ENCODE measurements around the gene CYFIP2.
"Not testable (repeated sequence)": the region's sequence is repeated elsewhere in the genome, so short reads cannot be mapped to it uniquely, and the experiment has no call there.

Gene CYFIP2

GRCh38 chr5:157400741-157401495, 135.0 kb downstream of the CYFIP2 start:
- DNase-seq: no peak

DNA sequence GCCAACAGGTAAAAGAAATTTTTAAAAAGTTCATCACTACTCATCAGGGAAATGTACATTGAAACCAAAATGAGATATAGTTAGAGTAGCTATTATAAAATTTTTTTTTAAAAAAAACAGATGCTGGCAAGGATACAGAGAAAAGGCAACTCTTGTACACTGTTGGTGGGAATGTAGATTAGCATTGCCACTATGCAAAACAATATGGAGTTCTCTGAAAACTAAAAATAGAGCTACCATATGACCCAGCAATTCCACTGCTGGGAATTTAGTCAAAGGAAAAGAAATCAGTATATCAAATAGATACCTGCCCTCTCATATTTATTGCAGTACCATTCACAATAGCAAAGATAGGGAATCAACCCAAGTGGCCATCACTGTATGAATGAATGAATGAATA, 149.9 kb downstream of the CYFIP2 start:
- no peak for DNase-seq

- not testable (repeated sequence) for DNase-seq
Measured at GRCh38 chr5:157419521-157419920, 153.6 kb downstream of the CYFIP2 start.

- DNase-seq: not testable (repeated sequence)
Measured at GRCh38 chr5:157429920-157430319, 164.0 kb downstream of the CYFIP2 start.

DNA sequence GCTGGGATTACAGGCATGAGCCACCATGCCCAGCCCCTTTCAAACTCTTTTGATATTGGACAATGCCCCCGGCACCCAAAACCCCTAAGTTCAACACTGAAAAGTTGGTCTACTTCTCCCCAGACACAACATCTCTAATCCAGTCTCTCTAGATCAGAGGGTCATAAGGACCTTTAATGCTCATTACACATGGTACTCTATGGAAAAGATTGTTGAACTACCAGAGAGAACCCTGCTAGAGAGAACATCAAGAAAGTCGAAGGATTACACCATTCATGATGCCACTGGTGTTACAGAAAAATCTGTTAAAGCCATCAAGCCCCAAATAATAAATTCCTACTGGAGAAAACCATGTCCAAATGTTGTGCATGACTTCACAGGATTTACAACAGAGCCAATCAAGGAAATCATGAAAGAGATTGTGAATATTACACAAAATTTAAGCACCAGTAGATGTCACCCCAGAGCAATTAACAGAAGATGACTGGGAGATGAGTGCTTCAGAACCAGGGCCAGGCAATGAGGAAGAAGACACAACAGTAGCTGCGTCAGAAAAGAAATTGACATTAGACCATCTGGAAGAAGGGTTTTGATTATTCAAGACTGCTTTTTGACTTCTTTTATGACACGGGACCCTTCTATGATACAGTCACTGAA, 165.7 kb downstream of the CYFIP2 start:
- peak in 1 of 2 experiments; percentile 53 for DNase-seq

- no peak for DNase-seq
Measured at GRCh38 chr5:157434096-157434495, 168.2 kb downstream of the CYFIP2 start.

DNA sequence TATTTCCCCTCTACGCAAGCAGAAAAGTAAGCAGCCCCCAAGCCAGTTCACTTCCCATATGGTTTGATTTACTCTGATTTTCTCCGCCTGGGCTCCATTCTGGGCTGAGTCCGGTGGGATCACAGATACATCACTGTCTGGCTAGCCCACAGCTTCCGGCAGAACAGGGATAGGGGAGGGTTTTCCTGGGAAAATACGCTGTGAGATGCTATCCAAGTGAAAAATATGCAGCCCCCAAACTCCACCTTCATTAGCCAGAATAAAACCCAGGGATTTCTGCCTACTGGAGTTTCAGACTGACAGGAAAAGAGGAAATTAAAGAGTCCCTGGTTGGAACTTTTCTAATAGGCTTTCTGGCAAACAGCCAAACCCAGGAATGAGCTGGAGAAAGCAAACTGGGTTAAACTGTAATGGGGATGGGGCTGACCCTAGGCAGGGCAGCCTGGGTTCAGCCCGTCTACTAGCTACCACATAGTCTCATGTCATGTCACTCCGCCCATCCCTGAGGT, 177.2 kb downstream of the CYFIP2 start:
- no peak for DNase-seq

DNA sequence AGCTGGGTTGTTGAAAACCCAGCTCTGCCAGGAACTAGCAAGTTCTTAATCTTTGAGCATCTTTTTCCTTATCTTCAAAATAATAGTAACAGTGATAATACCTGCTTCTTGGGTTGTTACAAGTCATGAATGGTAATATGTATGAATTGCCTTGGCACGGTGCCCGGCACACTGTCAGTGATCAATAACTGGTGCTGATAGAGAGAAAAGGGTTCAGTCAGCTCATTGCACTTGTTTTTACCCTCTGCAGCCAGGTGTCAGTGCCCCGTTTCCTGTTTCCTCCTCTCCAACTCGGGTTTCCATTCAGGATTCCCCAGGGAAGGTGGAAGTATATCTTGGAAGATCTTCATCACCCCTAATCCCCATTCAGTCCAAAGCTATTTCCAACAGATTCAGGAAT, 178.3 kb downstream of the CYFIP2 start:
- no peak for DNase-seq
